GM12872 (cell line): ENCODE results near the gene SLC39A1.

ENCODE experiments used
- TF ChIP-seq, protein P1 (sequence below): IDR thresholded peaks from 3 replicates; pipeline ENCODE4 v1.5.1; 2011; ENCODE audit warnings: low read depth, mild to moderate bottlenecking, low read length, moderate library complexity; ENCODE audit not compliant: insufficient read depth

The SLC39A1 gene, protein sequence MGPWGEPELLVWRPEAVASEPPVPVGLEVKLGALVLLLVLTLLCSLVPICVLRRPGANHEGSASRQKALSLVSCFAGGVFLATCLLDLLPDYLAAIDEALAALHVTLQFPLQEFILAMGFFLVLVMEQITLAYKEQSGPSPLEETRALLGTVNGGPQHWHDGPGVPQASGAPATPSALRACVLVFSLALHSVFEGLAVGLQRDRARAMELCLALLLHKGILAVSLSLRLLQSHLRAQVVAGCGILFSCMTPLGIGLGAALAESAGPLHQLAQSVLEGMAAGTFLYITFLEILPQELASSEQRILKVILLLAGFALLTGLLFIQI

DNA sequence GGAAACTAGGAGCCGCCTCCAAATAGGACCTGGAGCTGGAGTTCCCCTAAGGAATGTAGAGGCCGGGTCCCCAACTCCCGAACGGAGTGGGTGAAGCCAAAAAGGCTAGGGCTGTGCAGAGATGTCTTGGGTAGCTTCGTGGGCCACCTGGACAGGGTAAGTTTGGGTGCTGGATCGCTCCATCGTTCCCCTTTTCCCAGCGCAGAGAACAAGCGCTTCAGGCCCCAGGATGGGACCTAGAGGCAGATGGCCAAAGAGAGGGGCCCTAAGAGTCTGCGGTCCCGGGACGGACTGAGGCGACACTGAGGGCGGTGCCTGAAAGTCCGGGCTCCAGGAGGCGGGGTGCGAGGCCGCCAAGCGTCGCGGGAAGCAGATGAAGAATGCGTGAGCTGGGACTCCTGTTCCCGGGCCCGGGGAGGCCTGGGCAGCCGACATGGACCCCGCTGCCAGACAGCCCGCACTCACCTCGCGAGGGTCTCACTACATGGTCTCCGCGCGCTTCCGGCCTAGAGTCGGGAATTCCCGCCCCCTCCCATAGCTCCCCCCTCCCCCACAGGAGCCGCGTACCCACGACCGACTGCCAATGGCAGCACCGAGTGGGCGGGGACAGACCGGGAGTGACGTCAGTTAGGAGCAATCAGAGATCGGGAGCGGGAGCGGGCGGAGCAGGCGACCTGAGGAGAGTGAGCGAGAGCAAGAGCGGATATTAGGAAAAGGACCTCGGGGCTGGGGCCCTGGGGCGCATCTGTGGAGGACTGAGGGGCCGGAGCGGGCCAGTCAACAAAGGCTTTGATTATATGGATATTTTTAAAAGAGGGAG lies at the start of gene SLC39A1:
SLC39A1 (minus strand) TSS at position 508 of the 820 bp plus-strand sequence. CDS start 822 bp downstream, outside the sequence.
- TF ChIP-seq, protein P1, sequence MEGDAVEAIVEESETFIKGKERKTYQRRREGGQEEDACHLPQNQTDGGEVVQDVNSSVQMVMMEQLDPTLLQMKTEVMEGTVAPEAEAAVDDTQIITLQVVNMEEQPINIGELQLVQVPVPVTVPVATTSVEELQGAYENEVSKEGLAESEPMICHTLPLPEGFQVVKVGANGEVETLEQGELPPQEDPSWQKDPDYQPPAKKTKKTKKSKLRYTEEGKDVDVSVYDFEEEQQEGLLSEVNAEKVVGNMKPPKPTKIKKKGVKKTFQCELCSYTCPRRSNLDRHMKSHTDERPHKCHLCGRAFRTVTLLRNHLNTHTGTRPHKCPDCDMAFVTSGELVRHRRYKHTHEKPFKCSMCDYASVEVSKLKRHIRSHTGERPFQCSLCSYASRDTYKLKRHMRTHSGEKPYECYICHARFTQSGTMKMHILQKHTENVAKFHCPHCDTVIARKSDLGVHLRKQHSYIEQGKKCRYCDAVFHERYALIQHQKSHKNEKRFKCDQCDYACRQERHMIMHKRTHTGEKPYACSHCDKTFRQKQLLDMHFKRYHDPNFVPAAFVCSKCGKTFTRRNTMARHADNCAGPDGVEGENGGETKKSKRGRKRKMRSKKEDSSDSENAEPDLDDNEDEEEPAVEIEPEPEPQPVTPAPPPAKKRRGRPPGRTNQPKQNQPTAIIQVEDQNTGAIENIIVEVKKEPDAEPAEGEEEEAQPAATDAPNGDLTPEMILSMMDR: no peak

DNA sequence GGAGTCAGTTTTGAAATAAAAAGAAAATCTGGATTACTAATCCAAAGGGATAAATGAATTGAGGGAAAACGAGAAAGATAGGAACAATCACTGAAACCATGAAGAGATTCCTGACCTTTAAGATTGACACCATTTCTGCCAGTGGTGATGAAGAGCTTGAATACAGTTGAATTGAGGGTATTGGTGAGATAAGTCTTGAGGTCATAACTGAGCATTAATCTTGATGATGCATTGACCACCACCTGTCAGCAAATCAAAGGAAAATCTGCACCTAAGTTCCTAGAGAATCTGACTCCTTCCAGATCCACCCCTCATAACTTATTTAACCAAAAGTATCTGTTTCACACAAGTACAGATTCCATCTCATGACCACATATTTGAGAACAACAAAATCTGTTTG lies 48.8 kb upstream of the SLC39A1 start:
- TF ChIP-seq, protein P1: no peak

DNA sequence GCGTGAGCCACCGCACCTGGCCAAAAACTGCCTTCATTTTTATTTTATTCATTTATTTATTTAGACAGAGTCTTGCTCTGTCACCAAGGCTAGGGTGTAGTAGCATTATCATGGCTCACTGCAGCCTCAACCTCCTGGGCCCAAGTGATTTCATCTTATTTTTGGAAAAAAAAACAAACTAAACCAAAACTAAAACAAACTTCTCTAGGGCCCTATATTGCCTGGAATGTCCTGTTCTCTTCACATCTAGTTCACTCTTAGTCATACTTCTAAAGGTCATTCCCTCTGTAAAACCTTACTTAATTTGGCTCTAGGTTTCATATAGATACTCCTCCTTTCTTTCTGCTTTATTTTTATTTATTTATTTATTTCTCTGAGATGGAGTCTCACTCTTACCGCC lies 42.8 kb upstream of the SLC39A1 start:
- TF ChIP-seq, protein P1: no peak

DNA sequence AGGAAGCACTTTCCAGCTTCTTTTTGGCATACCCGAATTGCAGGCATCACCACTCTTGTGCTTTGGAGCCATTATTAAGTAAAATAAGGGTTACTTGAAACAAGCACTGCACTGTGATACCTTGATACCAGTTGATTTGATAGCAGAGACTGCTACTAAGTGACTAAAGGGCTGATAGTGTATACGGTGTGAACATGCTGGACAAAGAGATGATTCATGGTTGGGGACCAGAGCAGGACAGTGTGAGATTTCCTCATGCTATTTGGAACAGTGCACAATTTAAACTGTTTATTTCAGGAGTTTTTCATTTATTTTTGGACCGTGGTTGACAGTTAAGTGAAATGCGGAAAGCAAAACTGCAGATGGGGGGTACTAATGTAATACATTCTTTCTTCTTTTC lies 37.1 kb upstream of the SLC39A1 start:
- TF ChIP-seq, protein P1: no peak

DNA sequence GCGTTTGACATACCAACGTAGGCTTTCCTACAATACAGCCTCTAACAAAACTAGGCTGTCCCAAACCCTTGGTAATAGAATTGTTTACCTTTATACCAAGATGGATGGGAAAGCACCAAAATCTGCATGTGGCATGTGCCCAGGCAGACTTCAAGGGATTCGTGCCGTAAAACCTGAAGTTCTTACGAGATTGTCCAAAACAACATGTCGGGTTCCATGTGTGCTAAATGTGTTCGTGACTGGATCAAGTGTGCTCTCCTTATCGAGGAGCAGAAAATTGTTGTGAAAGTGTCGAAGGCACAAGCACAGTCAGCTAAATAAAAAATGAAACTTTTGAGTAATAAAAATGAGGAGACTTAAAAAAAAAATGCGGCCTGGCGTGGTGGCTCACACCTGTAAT lies 32.3 kb upstream of the SLC39A1 start:
- TF ChIP-seq, protein P1: no peak

DNA sequence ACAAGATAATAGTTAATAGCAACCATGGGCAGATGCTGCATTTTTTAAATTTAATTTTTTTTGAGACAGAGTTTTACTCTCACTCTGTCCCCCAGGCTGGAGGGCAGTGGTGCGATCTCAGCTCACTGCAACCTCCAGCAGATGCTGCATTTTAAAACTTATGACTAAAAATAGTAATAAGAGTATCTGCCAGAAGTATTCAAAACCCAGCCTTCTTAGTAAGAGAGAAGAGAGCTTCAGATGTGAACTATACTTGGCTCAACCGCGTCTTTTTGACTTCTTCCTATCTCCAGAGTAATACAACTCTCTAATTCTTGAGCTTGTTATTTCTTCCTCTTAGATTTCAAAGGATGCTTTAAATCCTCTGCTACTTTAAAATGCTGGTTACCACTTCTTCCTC lies 31.9 kb upstream of the SLC39A1 start:
- TF ChIP-seq, protein P1: no peak

DNA sequence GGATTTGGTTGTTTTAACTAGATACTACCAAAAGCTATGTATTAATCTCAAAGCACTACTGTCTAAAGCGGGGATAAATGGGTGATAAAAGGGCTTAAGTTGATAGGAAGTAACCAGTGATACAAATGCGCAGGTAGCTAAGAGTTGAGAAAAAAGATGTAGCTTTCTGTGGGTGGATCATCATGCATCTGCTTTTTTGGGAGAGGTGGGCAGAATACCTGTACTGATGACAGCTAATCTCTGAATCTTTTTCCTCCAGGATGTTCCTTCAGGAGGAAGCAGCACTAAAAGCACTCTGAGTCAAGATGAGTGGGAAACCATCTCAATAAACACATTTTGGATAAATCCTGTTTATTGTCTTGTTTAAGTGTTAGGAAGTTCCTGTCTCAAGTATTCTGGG lies 28.5 kb upstream of the SLC39A1 start:
- TF ChIP-seq, protein P1: no peak
